Mucosa of rectum (tissue), 2 donors: ENCODE measurements around the gene EPHB2.

Experiments used
- H3K27ac ChIP-seq, 2 donors: one replicate each; pipeline ENCODE4 v1.7.0; 2013; ENCODE audit warnings: inconsistent platforms in 2 of 2, low read depth in 2 of 2, low read length in 2 of 2
- H3K27me3 ChIP-seq, 2 donors: one replicate each; pipeline ENCODE4 v1.7.0; 2013; ENCODE audit warnings: low read length in 2 of 2; ENCODE audit not compliant: control insufficient read depth in 2 of 2, insufficient read depth in 2 of 2
- H3K36me3 ChIP-seq, 2 donors: one replicate each; pipeline ENCODE4 v1.7.0; 2013; ENCODE audit warnings: low read length in 2 of 2; ENCODE audit not compliant: control insufficient read depth in 2 of 2, insufficient read depth in 2 of 2
- H3K4me1 ChIP-seq, 2 donors: one replicate each; pipeline ENCODE4 v1.7.0; 2013; ENCODE audit warnings: low read length in 2 of 2, mild to moderate bottlenecking in 1 of 2; ENCODE audit not compliant: control insufficient read depth in 2 of 2, insufficient read depth in 2 of 2
- H3K4me3 ChIP-seq, 2 donors: one replicate each; pipeline ENCODE4 v1.7.0; 2013; ENCODE audit warnings: low read length in 2 of 2
- H3K9ac ChIP-seq, 2 donors: one replicate each; pipeline ENCODE4 v1.7.0; 2013; ENCODE audit warnings: low read length in 2 of 2, low read depth in 1 of 2, mild to moderate bottlenecking in 1 of 2
- H3K9me3 ChIP-seq, 2 donors: one replicate each; pipeline ENCODE4 v1.7.0; 2013; ENCODE audit warnings: low read length in 2 of 2; ENCODE audit not compliant: control insufficient read depth in 2 of 2
- donor health status: healthy.
- donor health status: Normal muscosa, but diverticular disease.

EPHB2 gene

GRCh38 chr1:22736501-22737080 is 26.0 kb downstream of the EPHB2 start:
- Histone ChIP-seq H3K36me3 (no peaks in the 10 kb centered on the region), H3K27ac (no peak overlapping the region), H3K4me3 (no peak overlapping the region), H3K9me3 (no peaks in the 10 kb centered on the region), H3K4me1 (peaks cover 2 to 5% of the 10 kb centered on the region in 2 donors), H3K27me3 (no peaks in the 10 kb centered on the region), H3K9ac (no peak overlapping the region)

- Histone ChIP-seq H3K9me3 (no peaks in the 10 kb centered on the region), H3K4me3 (no peak overlapping the region), H3K9ac (no peak overlapping the region), H3K36me3 (no peaks in the 10 kb centered on the region), H3K4me1 (peaks cover 2 to 5% of the 10 kb centered on the region in 2 donors), H3K27ac (peak overlapping the region in 1 of 2 donors; percentile 32), H3K27me3 (no peaks in the 10 kb centered on the region)
These were observed 26.9 kb downstream of the EPHB2 start for GRCh38 chr1:22737374-22738068.

GRCh38 chr1:22738069-22738435 is 27.4 kb downstream of the EPHB2 start:
- Histone ChIP-seq H3K27ac (peak overlapping the region in 1 of 2 donors; percentile 32), H3K36me3 (no peaks in the 10 kb centered on the region), H3K27me3 (no peaks in the 10 kb centered on the region), H3K4me3 (no peak overlapping the region), H3K4me1 (peaks cover 2 to 5% of the 10 kb centered on the region in 2 donors), H3K9me3 (no peaks in the 10 kb centered on the region), H3K9ac (no peak overlapping the region)

GRCh38 chr1:22738522-22738921 is 27.9 kb downstream of the EPHB2 start:
- Histone ChIP-seq H3K27ac (no peak overlapping the region), H3K9me3 (no peaks in the 10 kb centered on the region), H3K36me3 (no peaks in the 10 kb centered on the region), H3K9ac (no peak overlapping the region), H3K4me3 (no peak overlapping the region), H3K4me1 (peaks cover 2 to 5% of the 10 kb centered on the region in 2 donors), H3K27me3 (no peaks in the 10 kb centered on the region)

GRCh38 chr1:22739648-22740385 is 29.2 kb downstream of the EPHB2 start:
- Histone ChIP-seq H3K9me3 (no peaks in the 10 kb centered on the region), H3K9ac (no peak overlapping the region), H3K4me1 (peaks cover 2 to 5% of the 10 kb centered on the region in 2 donors), H3K27me3 (no peaks in the 10 kb centered on the region), H3K36me3 (peaks cover 0 to 2% of the 10 kb centered on the region in 2 donors), H3K4me3 (no peak overlapping the region), H3K27ac (no peak overlapping the region)

- H3K27me3 ChIP-seq, result no peaks in the 10 kb centered on the region
- H3K36me3 ChIP-seq, result peaks cover 0 to 2% of the 10 kb centered on the region in 2 donors
- H3K4me3 ChIP-seq, result no peak overlapping the region
- no peak overlapping the region for H3K9ac ChIP-seq
- peaks cover 10 to 13% of the 10 kb centered on the region in 2 donors for H3K4me1 ChIP-seq
- H3K27ac ChIP-seq, result no peak overlapping the region
- no peaks in the 10 kb centered on the region for H3K9me3 ChIP-seq
These were observed 30.5 kb downstream of the EPHB2 start for GRCh38 chr1:22741118-22741517.

GRCh38 chr1:22745669-22746585 is 35.3 kb downstream of the EPHB2 start:
- no peak overlapping the region for H3K9ac ChIP-seq

GRCh38 chr1:22747021-22747734 is 36.5 kb downstream of the EPHB2 start:
- Histone ChIP-seq H3K9me3 (no peaks in the 10 kb centered on the region), H3K4me3 (no peak overlapping the region), H3K4me1 (peaks cover 18 to 31% of the 10 kb centered on the region in 2 donors), H3K27me3 (no peaks in the 10 kb centered on the region), H3K36me3 (peaks cover 0 to 2% of the 10 kb centered on the region in 2 donors), H3K27ac (peak overlapping the region in 1 of 2 donors; percentile 58), H3K9ac (no peak overlapping the region)

More at GRCh38 chr1:22745669-22746585, 35.3 kb downstream of the EPHB2 start:
- H3K27ac ChIP-seq, result peak overlapping the region; percentile 58 to 60
- H3K27me3 ChIP-seq, result no peaks in the 10 kb centered on the region
- H3K4me1 ChIP-seq, result peaks cover 14 to 26% of the 10 kb centered on the region in 2 donors
- H3K4me3 ChIP-seq, result no peak overlapping the region
- H3K36me3 ChIP-seq, result peaks cover 0 to 2% of the 10 kb centered on the region in 2 donors
- no peaks in the 10 kb centered on the region for H3K9me3 ChIP-seq

GRCh38 chr1:22747735-22748073 is 37.1 kb downstream of the EPHB2 start:
- no peaks in the 10 kb centered on the region for H3K27me3 ChIP-seq
- H3K4me1 ChIP-seq, result peaks cover 18 to 31% of the 10 kb centered on the region in 2 donors
- no peak overlapping the region for H3K27ac ChIP-seq
- no peak overlapping the region for H3K9ac ChIP-seq
- peaks cover 0 to 2% of the 10 kb centered on the region in 2 donors for H3K36me3 ChIP-seq
- H3K9me3 ChIP-seq, result no peaks in the 10 kb centered on the region
- H3K4me3 ChIP-seq, result no peak overlapping the region
